ENCODE results near the gene TRIM7.
"Not testable (repeated sequence)": the region's sequence is repeated elsewhere in the genome, so short reads cannot be mapped to it uniquely, and the experiment has no call there.

The TRIM7 gene

DNA sequence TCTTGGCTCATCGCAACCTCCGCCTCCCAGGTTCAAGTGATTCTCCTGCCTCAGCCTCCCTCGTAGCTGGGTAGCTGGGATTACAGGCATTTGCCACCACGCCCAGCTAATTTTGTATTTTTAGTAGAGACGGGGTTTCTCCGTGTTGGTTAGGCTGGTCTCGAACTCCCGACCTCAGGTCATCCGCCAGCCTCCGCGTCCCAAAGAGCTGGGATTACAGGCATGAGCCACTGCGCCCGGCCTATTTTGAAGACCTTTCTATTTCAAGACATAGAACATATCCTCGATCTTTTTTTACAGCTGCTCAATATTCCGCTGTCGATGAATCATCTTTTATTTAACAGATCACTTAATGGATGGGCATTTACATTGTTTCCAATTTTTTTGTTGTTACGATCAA, 5.7 kb upstream of the TRIM7 start:
- DNase-seq = not testable (repeated sequence)

DNA sequence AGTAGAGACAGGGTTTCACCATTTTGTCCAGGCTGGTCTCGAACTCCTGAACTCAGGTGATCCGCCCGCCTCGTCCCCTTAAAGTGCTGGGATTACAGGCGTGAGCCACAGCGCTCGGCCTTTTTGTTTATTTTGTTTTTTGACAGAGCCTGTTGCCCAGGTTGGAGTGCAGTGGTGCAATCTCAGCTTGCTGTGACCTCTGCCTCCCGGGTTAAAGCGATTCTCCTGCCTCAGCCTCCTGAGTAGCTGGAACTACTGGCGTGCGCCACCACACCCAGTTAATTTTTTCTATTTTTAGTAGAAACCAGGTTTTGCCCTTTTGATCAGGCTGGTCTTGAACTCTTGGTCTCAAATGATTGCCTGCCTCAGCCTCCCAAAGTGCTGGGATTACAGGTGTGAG, 5.2 kb upstream of the TRIM7 start:
- DNase-seq = not testable (repeated sequence)

DNA sequence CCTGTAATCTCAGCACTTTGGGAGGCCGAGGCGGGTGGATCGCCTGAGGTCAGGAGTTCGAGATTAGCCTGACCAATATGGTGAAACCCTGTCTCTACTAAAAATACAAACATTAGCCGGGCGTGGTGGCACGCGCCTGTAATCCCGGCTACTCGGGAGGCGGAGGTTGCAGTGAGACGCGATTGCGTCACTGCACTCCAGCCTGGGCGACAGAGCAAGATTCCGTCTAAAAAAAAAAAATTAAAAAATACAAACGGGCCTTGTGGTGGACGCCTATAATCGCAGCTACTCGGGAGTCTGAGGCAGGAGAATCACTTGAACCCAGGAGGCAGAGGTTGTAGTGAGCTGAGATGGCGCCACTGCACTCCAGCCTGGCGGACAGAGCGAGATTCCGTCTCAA, 4.0 kb upstream of the TRIM7 start:
- DNase-seq = not testable (repeated sequence)

DNA sequence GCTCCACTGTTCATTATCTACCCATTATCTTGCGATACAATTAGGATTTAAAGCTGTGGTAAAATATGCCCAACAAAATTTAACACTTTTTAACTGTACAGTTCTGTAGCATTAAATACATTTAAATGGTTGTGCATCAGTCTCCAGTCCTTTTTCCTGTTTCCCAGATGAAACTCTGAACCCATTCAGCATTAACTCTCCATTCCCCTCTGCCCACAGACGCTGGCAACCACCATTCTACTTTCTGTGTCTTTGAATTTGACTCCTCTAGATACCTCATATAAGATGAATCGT, 2.9 kb upstream of the TRIM7 start:
- DNase-seq = no peak

DNA sequence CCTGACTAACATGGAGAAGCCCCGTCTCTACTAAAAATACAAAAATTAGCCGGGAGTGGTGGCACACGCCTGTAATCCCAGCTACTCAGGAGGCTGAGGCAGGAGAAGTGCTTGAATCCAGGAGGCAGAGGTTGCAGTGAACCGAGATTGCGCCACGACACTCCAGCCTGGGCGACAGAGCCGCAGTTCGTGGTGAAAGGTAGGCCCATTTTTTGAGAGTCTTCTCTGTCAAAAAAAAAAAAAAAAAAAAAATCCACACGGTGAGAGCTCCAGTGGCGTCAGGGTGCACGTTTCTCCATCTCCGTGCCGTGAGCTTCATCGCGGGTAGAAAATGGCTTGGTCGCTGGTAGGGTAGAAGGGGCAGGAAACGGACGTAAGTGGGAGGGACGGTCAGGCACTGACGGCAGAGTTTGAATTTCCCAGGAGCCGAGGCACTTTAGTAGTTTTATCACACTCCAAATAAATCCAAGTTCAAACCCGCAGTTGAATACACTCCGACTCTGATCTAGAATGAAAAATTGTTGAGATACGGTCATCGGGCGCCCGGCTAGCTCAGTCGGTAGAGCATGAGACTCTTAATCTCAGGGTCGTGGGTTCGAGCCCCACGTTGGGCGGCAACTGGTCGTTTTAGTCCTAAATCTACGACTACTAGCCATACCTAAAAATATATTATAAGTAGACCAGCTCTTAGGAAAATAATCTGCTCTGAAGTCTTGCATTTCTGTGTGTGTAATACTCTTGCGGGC, 2.4 kb upstream of the TRIM7 start:
- peak; percentile 86 for DNase-seq

DNA sequence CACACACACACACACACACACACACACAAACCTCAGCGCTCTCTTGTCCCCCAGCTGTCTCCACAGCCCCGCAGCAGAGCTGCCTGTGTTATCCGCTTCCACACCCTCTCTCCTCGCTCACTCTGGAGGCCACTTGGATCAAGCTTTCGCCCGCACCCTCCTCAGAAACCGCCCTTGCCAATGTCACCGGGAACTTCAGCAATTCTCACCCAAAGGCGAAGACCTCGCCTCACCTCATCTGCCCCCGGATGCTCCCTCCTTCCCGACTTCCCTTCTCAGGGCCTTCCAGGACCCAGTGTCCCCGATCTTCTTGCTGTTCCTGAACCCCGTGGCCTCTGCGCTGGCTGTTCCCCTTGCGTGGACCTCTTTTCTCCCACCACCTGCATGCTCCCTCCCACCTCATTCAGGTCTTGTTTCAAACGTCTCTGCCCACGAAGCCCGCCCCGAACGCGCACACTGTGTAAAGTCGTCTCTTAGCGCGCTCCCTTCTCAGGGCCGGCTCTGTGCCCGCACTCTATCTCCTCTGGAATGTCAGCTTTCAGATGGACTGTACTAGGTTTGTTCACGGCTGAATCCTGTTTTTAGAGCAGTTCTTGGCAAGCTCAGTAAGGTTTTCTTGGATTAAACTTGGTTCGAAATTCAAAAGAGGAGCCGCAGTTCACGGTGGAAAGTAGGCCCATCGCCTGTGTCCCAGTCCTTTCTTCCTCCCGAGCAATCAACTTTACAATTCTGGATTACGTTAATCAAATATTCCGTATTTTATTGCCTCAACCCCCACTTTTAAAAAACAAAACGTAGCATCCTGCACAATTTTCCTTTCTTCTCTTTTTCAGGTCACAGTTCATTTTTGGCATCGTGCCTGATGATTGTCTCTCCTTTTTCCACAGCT, 1.0 kb upstream of the TRIM7 start:
- peak; percentile 32 for DNase-seq

DNA sequence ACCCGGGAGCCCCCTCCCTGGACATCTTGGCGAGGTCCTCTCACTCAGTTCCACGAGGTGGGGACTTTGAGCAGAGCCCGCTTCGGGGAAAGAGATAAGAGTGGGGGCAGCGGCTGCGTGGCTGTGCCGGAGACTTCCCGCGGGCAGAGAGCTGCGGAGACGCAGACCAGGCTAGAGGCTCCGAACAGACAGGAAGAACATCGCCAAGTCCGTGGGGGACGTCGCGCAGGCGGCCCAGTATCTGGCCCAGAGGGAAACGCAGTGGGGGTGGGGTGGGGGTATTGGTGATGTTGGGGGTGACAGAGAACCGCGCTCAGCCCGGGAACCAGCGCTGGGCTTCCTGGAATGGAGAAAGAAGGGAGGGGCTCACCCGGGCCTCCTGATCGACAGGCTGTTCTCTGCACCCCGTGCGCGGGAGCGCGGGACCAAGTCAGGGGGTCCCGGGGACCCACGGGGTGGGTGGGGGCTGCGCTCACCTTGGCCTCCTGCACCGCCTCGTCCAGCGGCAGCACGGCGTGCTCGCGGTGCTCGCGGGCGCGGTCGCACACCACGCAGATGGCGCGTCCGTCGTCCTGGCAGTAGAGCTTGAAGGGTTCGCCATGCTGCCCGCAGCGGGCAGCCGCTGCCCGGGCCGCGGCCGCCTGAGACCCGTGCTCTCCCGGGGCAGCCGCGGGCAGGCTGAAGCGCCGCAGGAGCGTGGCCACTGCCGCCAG, 727 bp downstream of the TRIM7 start:
- DNase-seq = peak; percentile 27

DNA sequence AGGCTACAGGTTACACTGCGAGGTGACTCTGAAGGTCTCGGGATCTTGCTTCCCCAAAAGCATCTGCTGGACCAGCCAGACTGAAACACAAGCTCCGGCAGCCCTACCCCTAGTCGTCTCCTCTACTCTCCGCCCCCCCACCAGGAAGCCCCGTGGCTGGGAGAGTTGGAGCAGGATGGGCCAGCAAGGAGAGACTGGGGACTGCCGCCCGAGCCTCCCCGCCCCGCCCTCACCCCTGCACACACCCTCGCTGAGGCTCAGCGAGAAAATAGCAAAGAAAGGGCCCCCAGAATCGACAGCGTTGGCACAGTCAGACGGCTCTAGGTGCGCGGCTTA, 1.3 kb downstream of the TRIM7 start:
- DNase-seq = no peak

DNA sequence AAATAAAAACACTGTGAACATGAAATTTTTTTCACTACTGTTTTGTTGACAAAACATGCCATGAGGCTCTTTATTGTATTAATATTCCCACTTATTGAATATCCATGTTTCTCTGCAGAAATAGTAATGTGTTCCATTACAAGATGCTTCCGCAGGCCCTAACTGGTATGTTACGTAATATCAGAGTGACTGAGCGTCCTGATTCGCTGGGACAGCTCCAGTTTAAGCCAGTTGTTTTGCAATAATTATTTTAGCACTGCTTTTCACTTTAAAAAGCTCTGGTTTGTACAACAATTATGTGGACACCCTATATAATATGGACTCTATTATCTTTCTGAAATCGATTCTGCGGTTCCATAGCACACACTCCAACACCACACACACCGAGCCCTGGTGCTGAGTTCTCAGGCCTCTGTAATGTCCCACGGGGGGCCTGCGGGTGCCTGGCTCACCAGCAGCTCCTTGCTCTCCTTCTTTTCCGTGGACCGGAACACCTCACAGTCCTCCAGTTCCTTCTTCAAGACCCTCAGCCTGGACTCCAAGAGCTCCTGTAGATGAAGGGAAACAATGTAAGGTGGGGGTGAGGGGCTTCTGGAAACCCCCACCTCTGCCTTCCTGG, 1.8 kb downstream of the TRIM7 start:
- no peak for DNase-seq

DNA sequence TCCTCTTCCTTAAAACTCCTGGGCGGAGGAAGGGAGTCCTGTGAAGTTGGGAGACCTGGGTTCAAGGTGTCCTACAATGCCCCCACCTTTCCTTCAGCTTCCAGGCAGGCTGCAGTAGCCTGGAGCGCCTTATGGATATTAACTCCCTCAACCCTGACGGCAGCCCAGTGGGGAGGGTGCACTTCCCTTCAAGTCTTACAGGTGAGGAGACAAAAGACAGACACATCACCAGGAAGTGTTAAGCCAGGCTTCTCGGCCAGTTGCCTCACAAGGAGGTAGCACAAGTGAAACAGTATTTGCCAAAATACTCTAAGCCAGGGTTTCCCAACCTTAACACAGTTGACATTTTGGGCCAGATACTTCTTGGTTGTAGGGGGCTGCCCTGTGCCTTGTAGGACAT, 4.2 kb downstream of the TRIM7 start:
- no peak for DNase-seq

DNA sequence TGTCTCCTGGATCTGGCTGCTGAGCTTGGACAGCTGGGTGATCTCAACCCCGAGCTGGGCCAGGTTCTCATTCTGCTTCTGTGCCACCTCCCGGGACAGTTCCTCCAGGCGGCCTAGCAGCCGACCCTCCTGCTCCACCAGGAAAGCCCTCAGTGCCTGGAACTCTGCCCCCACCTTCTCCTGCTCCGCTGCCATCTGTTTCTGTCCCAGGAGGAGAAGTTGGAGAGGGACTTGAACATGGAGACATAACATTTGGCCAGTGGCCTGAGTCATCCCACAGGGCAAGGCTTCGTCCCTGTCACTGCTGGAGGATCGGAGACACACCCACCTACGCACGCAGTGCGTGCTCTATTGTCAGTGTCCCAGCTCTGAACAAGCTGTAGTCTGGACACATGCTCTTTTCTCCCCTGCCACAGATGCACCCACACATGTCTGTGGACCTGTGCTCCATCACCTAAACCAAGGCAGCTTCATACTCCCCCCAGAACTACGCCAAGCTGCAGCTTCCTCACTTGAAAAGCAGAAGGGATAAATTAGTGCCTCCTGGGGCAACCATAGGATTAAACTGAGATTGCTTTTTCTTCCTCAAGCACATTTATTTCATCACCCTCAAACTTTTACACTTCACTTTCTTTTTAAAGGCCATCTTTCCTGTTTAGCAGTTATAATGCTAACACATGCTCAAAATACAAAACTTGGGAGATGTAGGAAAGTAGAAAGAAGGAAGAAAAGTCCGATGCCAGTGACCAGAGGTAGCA, 4.9 kb downstream of the TRIM7 start:
- no peak for DNase-seq

DNA sequence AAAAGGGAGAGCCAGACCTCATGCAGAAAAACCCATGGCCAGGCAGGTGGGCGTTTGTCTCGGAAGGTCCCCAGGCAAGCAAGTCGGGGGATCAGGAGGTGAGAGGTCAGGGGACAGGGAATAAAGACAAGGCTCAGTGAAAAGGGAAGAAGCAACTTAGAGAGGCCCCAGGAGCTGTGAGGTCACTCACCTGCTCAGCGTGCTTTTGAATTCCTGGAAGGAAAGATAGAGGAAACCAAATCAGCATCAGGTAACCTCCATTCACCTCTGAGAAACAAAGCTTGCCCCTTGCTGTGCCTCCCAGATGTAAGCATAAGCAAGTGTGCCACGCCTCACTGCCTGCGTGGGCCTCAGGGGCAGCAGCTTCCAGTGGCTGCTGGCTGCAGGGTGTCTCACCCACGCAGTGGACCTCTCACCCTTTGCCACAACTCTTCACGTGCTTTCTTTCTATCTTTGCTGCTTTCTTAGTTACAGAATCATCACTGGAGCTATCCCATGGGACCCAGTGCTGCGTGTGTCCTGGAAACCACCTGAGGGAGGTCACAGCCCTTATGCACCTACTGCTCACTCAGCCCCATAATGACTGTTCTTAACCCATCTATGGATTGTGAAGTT, 6.0 kb downstream of the TRIM7 start:
- no peak for DNase-seq

DNA sequence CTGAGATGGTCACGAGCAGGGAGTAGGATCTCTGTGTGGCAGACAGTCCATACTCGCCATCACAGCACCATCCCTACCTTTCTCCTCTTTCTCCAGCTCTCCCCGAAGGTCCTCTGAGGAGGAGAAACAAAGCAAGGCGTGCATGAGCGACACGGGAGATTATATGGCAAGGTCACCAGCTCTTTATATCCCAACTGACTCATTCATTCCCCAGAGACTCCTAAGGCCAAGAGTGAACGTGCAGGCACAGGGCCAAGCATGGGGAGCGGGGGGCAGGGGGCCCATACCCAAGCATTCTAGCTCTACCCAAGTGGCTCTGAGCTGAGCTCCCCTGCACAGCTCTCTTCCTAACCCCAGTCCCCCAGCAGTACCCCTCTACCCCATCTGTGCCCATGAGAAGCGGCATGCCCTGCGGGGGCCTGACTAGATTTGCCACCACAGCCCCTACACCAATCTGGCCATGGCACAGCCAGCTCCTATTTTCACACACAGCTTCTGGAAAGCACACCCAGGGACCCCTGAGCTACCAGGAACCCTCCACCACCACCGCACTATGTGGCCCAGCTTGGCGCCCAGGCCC, 6.8 kb downstream of the TRIM7 start:
- DNase-seq = no peak

DNA sequence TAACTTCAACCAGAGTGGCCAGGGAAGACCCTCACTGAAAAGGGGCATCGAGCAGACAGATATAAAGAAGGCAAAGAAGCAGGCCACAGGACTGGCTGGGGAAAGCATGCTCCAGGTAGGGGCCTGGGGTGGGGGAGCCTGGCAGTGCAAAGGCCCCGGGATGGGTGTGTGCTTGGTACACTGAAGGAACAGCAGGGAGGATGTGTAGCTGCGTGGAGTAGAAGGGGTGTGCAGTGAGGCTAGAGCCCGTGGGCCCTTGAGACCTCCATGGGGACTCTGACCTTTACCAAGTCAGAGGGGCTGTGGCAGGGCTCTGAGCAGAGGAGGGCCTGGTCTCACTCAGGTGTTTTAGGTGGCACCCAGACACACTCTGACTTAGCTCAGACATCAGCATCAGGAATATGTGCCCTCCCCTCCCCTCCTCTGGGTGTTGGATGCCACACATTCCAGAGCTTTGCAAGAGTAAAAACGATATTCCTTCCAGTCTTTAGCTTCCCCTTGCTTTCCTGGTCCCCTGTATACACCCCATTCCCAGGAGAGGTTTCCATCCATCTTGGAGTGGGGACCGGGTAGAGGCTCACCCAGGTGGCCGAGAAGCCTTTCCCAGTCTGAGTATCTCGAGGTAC, 7.6 kb downstream of the TRIM7 start:
- no peak for DNase-seq

DNA sequence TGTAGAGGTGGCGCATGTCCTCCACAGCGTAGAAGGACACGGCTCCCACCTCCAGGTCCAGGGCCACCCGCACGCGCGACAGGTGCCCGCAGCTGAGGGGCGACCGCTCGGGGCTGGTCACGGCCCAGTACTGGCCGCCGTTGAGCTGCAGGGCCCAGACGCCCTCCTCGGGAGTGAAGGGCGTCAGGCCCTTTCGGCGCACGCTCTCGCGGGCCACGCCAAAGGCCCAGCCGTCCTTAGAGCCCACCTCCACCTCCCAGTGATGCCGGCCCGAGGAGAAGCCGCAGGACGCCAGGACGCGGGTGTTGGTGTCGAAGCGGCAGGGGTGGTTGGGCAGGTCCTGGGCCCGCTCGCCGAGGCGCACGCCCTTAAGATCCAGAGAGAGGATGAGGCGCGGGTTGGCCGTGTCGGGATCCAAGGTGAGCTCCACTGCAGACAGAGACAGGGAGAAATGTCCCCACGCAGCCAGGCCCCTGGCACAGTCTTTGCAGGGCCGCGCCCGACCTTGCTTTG, 9.7 kb downstream of the TRIM7 start:
- no peak for DNase-seq

DNA sequence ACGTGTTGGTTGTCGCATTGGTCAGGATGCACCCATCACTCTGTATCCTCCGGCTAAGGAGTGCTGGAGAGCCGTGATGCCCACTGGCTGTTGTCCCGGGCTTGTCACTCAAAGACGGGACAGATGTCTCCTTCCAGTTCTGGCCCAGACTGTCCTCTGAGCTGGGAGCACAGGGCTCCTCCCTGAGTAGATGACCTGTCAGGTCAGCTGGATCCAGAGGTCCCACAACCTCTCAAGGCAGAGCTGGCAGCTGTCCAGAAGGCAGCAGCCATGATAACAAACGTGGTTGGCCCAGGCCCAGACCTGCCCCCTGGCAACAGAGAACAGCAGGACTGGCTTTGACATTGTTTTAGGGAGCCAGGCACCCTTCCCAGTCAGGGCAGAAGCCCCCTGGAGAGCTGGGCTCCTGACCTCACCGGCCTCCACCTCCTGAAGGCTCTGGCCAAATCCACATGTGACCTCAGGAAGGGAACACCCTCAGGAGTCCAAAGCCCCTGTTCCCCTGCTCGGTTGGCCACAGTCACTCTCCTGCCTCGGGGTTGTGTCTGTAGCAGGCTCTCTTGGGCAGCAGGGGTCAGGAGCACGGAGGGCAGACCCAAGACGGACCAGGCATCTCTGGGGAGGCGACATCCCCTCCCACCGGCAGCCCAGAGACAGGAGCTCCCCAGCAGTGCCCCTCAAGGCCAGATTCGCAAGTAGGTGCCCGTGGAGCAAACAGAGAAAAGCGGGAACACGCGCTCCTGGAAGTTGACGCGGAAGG, 10.3 kb downstream of the TRIM7 start:
- no peak for DNase-seq

DNA sequence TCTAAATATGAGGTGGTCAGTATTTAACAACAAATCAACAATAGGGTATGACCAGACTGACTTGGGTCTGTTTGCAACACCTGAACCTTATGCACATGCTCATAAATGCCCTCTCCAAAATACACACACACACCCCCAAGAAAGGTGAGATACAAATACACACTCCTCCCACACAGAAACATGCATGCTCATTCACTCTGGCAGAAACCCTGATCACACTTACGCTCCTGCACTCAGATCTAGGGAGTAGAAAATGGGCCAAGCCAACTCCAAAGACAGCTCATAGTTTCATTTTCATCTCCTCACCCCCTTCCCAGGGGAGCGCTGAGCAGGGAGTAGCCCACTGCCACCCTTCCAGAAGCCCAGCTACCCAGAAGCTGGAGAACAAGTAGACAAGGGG, 11.3 kb downstream of the TRIM7 start:
- DNase-seq = no peak

DNA sequence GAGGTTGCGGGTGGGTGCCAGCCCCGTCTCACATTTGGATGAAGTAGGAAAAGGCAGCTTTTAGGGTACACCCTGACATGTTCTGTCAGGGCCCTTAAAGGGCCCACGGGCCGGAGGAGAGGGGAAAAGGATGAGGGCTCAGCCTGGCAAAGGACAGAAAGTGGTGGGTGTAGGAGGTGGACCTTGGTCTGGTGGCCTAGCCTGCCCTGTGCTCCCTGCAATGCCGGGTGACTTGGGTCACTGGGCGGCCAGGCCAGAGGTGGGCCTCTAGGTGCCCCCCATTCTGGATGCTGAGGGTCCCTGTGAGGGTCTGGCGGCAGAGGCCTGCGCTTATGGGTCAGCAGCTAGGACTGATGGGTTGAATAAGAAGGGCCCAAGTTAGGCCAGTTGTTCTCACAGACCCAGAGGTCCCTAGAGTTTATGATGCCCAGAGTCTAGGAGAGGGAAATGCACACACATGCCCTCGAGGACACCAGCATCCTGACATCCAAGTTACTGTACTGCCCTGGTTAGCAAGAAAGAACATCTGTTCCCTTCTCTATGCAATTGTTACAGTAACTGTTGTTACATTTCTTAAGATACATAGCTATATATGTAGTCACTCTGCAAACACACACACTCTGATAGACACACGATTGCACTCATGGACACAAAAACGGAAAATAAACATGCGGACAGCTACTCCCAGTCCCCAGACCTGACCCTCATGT, 12.5 kb downstream of the TRIM7 start:
- no peak for DNase-seq

DNA sequence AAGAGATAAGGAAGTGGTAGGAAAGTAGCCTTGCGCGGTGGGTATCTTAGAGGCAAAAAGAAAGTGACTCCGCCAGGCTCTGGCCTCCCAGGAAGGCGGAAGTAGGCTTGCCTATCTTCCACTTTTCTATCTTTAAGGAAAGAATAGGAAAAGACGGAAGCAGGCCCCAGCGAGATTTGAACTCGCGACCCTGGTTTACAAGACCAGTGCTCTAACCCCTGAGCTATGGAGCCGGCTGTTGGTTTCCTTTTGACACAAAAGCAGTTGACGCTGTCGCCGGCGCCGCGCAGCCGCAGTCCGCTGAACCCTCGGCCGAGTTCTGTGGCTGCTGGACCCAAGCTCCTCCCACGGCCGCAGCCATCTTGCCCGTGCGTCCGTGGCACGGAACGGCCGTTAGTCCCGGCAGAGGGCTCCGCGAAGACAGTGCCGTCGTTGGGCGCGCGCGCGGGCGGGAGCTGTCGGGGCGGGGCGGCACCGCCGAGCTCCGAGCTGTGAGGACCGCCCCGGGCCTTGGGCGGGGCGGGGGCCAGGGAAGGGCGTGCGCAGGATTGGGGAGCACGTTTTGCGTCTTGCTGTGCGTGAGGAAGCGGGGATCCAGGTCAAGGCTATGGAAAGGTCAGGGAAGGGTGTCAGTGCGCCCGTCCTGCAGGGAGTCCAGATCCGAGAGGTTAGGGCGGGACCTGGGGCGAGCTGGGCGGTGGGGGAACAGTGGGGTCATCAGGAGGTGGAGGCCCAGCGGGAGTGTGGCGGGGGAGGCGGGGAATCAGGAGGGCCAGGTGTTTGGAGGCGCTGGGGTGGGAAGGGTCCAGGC, 13.3 kb downstream of the TRIM7 start:
- peak; percentile 98 for DNase-seq

All from CD4-positive, alpha-beta T cell treated with Interleukin-10 for 1 hour (primary cell).